ENCODE results near the gene ZBTB21. TPM values are rescaled to one million over a fixed set of nuclear protein-coding genes. Genes with fewer than 3 reads are reported as not detected.

ZBTB21 gene
- total RNA-seq (ENCODE audit: low replicate concordance), result 24.2 and 25.3 TPM in 2 replicates

DNA sequence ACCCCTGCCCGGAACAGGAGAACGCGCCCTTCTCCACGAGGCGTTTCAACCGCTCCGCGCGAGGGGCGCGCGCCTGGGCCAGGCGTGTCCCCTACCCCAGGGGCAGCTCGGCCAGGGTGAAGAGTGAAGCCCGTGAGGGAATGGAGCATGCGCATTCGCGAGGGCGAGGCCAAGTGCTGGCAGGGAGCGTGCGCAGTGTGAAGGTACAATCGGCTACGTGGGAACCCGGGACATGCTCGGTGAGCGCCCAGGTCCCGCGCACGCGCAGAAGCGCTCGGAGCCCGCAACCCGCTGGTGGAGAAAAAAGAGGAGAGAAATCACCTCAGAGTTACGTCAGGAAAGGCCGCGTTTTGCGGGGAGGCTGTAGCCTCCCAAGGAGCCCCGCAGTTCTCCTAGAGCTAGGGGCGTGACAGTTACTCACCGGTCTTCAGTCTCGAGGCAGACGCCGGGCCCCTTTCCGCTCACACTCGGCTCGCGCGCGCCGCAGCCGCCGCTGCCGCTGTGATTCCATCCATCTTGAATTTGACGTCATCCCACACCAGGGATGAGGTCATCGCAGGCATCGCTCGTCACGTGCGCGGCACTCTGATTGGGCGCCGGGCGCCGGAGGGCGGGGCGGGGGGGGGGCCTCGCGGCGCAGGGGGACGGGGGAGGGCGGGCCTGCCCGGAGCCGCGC lies at the start of gene ZBTB21:
TSS of gene ZBTB21 (minus strand) at position 530 of the 676 bp plus-strand sequence. CDS start 16,265 bp downstream, outside the sequence.
- Histone ChIP-seq H2AFZ (replicated peaks) (peak within 1 kb of the TSS; percentile 92), H3K9me3 (ENCODE audit: low read depth) (no peaks in the 10 kb centered on the region)

DNA sequence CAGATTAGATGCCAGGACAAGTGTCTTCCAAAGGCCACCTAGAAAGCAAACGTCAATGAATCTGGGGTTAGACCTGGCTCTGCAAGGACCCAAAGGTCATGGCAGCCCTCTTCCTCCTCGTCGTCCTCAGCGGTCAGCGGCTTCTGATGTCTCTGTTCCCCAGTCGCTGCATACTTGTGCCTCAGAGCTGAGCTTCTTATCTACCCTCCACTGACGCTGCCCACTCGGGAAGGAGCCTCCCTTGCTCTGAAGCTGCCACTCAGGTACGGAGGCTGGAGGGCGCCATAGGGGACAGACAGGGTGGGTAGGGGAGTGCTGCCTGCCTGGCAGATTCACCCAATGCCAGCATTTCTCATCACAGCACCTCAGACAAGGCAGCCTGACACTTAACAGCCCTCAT lies 49.6 kb upstream of the ZBTB21 start:
- Histone ChIP-seq H3K4me2 (no peak overlapping the region), H3K79me2 (ENCODE audit: low read depth) (no peaks in the 10 kb centered on the region), H3K9ac (no peak overlapping the region), H3K27ac (no peak overlapping the region), H4K20me1 (ENCODE audit: low read depth) (no peaks in the 10 kb centered on the region), H3K36me3 (no peaks in the 10 kb centered on the region), H3K27me3 (no peaks in the 10 kb centered on the region), H3K4me3 (no peak overlapping the region), H3K9me3 (ENCODE audit: low read depth) (no peaks in the 10 kb centered on the region), H3F3A (ENCODE audit: low read depth) (no peaks in the 10 kb centered on the region), H3K4me1 (peaks cover 20% of the 10 kb centered on the region), H2AFZ (replicated peaks) (no peak overlapping the region)
- Mint-ChIP-seq H3K9me3 (peaks cover 6% of the 10 kb centered on the region), H3K27ac (peak overlapping the region; percentile 57), H3K4me1 (peaks cover 39% of the 10 kb centered on the region), H3K4me3 (no peak overlapping the region), H3K36me3 (no peaks in the 10 kb centered on the region), H3K27me3 (ENCODE audit: insufficient read depth, low read depth) (peaks cover 9% of the 10 kb centered on the region)
- no peak for DNase-seq (ENCODE audit: low spot score)
- TF ChIP-seq CTCF (IDR thresholded peaks at IDR 0.05), result no peak
- no peak for TF ChIP-seq EZH2phosphoT487 (IDR thresholded peaks at IDR 0.05)
- TF ChIP-seq EZH2 (IDR thresholded peaks at IDR 0.05), result no peak

More for the DNA sequence above, at the start of gene ZBTB21:
- Mint-ChIP-seq H3K4me1 (peaks cover 12% of the 10 kb centered on the region), H3K36me3 (peaks cover 16% of the 10 kb centered on the region), H3K27ac (peak within 1 kb of the TSS; percentile 99), H3K4me3 (peak within 1 kb of the TSS; percentile 97), H3K9me3 (peaks cover 2% of the 10 kb centered on the region), H3K27me3 (ENCODE audit: insufficient read depth, low read depth) (peaks cover 10% of the 10 kb centered on the region)
- H3K27ac ChIP-seq, result peak within 1 kb of the TSS; percentile 90
- no peaks in the 10 kb centered on the region for H3K36me3 ChIP-seq
- peaks cover 22% of the 10 kb centered on the region for H3K27me3 ChIP-seq
- peaks cover 47% of the 10 kb centered on the region for H3K79me2 ChIP-seq (ENCODE audit: low read depth)
- no peak for TF ChIP-seq EZH2phosphoT487 (IDR thresholded peaks at IDR 0.05)
- no peak for TF ChIP-seq CTCF (IDR thresholded peaks at IDR 0.05)
- no peak for TF ChIP-seq EZH2 (IDR thresholded peaks at IDR 0.05)
- peak within 1 kb of the TSS; percentile 89 for H3K4me3 ChIP-seq
- DNase-seq (ENCODE audit: low spot score), result peak; percentile 99
- H3F3A ChIP-seq (ENCODE audit: low read depth), result peaks cover 2% of the 10 kb centered on the region
- peaks cover 9% of the 10 kb centered on the region for H3K4me1 ChIP-seq
- H3K4me2 ChIP-seq, result peak within 1 kb of the TSS; percentile 92
- H4K20me1 ChIP-seq (ENCODE audit: low read depth), result peaks cover 48% of the 10 kb centered on the region
- peak within 1 kb of the TSS; percentile 70 for H3K9ac ChIP-seq

- H3K36me3 ChIP-seq, result no peaks in the 10 kb centered on the region
- no peak overlapping the region for H3K4me3 ChIP-seq
- no peak overlapping the region for H3K4me2 ChIP-seq
- H3K9me3 ChIP-seq (ENCODE audit: low read depth), result no peaks in the 10 kb centered on the region
- H3K9ac ChIP-seq, result no peak overlapping the region
- no peak for DNase-seq (ENCODE audit: low spot score)
- H3K27ac Mint-ChIP-seq, result no peak overlapping the region
- H3K27me3 Mint-ChIP-seq (ENCODE audit: insufficient read depth, low read depth), result peaks cover 5% of the 10 kb centered on the region
- H3K79me2 ChIP-seq (ENCODE audit: low read depth), result no peaks in the 10 kb centered on the region
- peaks cover 17% of the 10 kb centered on the region for H3K4me1 ChIP-seq
- H3K36me3 Mint-ChIP-seq, result no peaks in the 10 kb centered on the region
- H3F3A ChIP-seq (ENCODE audit: low read depth), result no peaks in the 10 kb centered on the region
- H3K27ac ChIP-seq, result no peak overlapping the region
- H3K4me1 Mint-ChIP-seq, result peaks cover 37% of the 10 kb centered on the region
- H4K20me1 ChIP-seq (ENCODE audit: low read depth), result no peaks in the 10 kb centered on the region
- H3K4me3 Mint-ChIP-seq, result no peak overlapping the region
- H2AFZ ChIP-seq (replicated peaks), result no peak overlapping the region
- H3K27me3 ChIP-seq, result no peaks in the 10 kb centered on the region
- no peak for TF ChIP-seq EZH2 (IDR thresholded peaks at IDR 0.05)
- TF ChIP-seq CTCF (IDR thresholded peaks at IDR 0.05), result no peak
- no peak for TF ChIP-seq EZH2phosphoT487 (IDR thresholded peaks at IDR 0.05)
- peaks cover 6% of the 10 kb centered on the region for H3K9me3 Mint-ChIP-seq
Observed at GRCh38 chr21:42059141-42059540, 49.0 kb upstream of the ZBTB21 start.

Data from neural progenitor cell (in vitro differentiated cells).